Endometrium (tissue), 2 donors: ENCODE measurements around the gene HOTAIR.

Experiments
- FAIRE-seq: peaks from 2 replicates; lab custom pipeline; 2012; peaks lifted over from hg19 to GRCh38; lab: Jason Lieb, UNC
- donor health status: control.
- donor health status: control.

The HOTAIR gene

GRCh38 chr12:53974084-53975063, at the start of gene HOTAIR:
Gene HOTAIR (minus strand): TSS chr12:53974954.
- FAIRE-seq, result no peak

- FAIRE-seq, result no peak
These were observed 49.4 kb upstream of the HOTAIR start for GRCh38 chr12:54024127-54024526.

DNA sequence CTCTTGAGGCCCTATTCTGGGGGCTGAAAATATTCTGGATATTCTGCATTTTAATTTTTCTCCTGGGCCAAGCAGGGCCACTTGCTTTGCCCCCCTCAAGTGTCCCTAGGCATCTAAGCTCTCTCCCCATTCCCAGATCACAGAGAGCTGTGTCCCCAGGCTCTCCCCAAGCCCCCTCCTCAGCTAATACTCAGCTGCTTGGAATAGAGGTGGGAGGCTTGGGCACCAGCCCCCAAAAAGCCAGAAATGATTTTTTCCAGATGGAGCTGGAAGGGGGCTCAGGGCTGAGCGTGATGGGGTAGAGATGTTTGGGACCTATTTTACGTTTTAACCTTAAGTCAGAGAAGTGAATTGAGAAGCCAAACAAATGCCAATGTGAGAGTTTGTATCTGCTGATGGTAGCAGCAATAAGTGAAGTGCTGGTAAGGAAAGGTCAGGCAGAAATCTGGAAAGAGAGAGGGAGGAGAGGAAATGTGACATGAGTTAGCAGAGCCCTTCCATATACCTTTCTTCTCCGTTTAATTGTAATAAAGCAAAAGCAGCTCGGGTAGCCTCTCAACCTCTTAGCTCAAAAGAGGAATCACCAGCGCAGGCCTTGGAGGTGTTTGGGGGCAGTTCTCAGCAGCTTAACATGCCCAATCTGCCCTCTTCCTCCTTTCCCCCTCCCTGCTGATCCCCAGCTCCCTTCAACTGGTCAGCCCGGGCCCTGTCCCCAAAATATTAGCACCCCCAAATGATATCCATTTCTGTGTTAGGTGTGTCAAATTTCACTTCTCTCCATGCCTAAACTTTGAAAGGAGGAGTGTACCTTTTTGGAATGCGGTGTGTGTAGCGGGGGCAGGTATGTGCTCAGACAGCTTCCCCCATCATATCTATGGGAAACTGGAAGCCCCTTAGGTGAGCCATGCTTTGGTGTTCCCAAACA, 48.5 kb upstream of the HOTAIR start:
- FAIRE-seq, result no peak

GRCh38 chr12:54021432-54022013, 46.8 kb upstream of the HOTAIR start:
- FAIRE-seq, result no peak

GRCh38 chr12:54020591-54021405, 46.0 kb upstream of the HOTAIR start:
- FAIRE-seq, result no peak

GRCh38 chr12:54019924-54020590, 45.3 kb upstream of the HOTAIR start:
- FAIRE-seq, result no peak

DNA sequence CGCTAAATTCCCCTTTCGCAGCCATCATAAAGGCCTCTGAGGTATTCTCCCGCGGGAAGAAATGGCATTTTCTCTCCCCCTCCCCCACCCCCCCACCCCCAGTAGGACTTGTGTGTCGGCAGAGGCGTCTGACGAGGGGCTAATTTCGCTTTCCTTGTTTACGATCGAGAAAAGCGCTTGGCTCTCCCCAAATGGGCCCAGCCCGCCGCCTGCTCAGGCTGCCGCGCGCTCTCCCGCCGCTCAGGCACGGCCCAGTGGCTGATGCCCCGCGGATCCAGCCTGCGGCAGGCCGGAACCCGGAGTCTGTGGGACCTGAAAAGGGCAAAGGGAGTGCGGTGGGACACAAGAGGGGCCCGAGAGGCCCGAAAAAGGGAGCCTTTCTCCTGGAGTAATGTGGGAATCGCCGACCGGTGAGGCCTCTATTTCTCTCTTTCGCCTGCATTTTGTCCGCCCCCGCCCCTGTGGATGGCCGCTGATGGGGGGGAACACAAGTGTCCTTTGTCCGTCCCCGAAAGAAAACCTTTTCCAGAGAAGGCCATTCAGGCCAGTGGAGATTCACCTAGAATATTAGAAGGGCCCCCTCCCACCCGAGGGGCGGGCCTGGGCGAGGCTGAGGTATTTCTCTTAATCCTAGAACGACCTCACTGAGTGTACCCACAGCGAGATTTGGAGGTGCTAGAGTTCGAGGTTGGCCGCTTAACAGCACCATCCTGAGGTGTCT, 44.5 kb upstream of the HOTAIR start:
- FAIRE-seq, result no peak

- FAIRE-seq, result no peak
These were observed 43.8 kb upstream of the HOTAIR start for GRCh38 chr12:54018468-54018984.

- FAIRE-seq, result no peak
These were observed 43.2 kb upstream of the HOTAIR start for GRCh38 chr12:54017878-54018467.

DNA sequence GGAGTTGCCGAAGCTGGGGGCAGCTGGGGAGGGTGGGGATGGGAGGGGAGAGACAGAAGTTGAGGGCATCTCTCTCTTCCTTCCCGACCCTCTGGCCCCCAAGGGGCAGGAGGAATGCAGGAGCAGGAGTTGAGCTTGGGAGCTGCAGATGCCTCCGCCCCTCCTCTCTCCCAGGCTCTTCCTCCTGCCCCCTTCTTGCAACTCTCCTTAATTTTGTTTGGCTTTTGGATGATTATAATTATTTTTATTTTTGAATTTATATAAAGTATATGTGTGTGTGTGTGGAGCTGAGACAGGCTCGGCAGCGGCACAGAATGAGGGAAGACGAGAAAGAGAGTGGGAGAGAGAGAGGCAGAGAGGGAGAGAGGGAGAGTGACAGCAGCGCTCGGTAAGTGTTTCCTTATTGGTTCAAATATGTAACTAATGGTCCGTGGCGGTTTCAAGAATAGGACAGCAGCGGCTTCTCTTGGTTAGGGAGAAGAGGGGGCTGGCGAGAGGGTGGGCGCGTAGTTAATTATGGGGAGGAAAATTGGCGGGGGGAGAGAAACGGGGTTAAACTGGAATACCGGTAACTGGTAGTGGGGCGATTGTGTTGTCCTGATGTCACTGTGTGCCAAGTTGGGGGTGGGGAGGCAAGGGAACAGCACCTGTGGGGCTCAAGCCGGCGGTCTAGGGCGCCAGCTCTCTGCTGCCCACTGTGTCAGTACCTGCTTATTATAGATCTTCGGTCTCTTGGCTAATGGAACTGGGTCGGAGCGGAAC, 42.5 kb upstream of the HOTAIR start:
- no peak for FAIRE-seq

DNA sequence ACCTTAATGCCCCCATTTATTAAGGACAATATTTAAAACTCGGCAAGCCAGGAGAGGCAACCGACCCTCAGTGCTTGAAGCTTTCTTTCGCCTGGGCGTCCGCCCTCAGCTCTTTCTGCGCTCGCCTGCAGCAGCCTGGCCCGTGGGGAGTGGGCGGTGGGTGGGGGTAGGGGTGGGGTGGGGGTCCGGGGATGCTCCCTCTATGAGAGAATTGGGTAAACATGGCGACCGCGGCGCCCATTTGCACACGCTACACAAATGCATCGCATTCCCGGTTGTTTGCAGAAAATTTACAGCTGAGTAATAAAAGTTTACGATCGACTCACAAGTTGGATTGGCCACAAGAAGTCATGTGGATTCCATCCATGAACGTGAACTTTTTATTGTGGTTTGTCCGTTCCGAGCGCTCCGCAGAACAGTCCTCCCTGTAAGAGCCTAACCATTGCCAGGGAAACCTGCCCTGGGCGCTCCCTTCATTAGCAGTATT, 41.8 kb upstream of the HOTAIR start:
- peak; percentile 4 for FAIRE-seq

DNA sequence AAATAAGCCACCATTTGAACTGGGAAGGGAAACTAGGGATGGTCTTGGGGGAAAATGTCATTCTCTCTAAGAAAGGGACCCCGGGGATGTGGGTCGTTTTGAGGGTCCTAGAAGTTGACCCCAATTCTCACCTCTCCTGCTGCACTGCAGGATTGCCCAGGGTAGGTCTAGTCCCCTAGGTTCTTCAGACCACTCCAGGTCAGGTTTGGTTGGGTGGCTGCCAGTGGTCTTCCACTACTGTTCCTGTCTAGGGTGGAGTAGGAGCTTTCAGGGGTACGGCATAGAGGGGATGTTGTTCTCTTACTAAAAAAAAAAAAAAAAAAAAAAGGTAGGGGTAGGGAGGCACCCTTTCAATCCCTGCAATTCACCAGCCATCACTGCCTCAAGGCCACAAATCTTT, 41.3 kb upstream of the HOTAIR start:
- FAIRE-seq, result no peak

DNA sequence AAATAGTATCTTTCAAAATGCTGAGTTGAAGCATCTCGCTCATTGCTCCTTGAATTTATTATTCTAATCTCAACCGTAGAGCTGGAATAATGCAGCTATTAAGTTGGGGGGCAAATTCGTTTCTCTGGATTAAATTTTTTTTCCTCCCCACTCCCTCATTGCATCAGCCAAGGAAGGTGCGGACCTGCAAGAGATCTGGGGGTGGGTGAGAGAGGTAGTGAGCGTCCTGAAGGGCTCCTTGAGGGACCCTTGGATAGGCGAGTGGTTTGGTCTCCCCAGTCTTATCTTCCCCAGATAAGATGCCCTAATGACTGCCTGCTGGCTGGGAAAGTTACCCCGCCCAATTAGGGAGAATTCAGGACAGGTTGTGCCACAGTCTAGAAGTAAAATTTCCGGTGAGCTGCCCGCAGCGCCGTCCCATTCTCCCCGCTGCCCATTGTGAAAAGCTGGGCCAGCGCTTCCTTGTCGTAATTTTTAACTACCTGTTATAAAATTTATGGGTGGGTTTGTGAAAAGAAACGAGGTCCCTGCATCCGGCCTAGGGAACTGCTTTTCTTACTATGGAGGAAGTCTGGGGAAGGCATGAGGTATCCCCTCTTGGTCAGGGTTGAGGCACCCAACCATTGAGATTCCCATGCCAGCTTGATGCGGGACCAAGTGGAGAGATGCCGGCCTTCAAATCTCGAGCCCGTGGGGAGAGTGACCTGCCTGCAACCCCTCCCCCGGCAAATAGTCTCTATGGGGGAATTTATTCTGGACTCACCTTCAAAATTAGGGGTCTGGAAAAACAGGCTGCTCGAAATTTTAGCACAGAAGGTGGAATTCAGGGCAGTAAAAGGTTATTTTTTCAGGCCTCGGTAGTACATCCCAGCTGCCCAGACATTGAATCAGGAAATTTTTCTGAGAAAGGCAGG, 40.5 kb upstream of the HOTAIR start:
- no peak for FAIRE-seq

DNA sequence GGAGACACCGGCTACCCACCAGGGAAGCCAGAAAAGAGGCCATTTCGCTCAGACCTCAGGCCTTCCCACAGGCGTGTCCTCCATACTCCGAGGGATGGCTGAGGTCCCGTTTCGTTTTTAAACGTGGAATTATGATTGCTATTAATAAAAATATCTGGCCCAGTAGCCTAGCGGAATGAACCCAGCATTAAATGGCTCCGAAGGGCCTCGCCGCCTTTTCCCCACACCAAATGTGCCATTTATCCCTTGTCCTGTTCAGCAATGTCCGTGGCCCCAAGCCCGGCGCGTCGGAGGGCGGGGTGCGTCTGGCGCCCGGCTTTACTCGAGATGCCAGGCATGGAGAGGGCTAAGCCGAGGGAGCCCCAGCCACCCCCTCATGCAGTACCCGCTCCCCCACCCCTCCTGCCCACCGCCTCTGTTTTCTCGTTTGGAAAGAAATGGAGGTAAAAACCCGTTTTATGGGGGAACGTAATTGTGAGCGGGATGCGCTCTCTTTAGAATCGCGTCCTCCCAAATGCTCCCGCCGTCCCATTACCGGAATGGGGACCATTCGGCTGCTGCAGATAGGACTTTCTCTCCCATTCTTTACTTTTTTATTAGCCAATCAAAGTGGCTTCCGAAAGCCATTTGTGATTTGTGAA, 39.7 kb upstream of the HOTAIR start:
- FAIRE-seq, result no peak

DNA sequence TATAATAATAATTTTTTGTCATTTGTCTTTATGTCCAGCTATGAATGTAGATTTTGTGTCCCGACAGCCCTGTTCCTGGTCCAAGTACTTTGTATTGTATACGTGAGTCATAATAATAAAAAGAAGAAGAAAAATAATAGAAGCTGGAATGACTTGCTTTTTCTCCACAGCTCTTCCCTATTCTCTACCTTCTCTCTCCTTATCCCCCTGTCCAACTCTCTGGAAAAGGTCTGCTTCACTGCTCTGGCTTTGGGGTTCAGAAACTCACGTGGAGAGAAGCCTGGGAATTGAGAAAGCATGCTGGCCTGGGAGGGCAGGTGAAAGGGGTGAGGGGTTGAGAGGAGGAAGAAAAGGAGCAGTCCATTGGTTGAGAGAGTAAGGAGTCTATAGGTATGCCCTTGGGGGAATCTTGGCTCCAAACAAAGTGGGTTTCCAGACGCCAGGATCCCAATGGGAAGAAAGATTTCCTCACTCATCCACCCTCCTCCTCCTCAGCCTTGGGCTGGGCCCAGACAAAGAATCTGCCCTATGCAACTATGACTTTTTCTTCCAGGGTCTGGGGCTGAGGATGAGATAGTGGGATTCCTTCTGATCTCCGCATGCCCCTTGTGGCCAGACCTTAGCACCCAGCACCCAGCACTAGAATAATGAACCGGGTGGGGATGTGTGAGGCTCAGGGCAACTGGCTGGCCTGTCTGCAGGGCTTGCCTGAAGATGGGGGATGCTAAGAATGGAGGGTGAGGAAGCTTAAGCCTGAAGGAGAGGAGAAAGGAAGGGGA, 38.1 kb upstream of the HOTAIR start:
- no peak for FAIRE-seq
